GM12872 (cell line): Measurements from ENCODE around the gene ZNF581.
A peak's percentile ranks its signal among the peaks of the same experiment; 100 is the strongest.

Experiments used
- CTCF ChIP-seq: IDR thresholded peaks from 3 replicates; pipeline ENCODE4 v1.5.1; 2011; ENCODE audit warnings: low read depth, mild to moderate bottlenecking, low read length, moderate library complexity; ENCODE audit not compliant: insufficient read depth

The ZNF581 gene

GRCh38 chr19:55652311-55653128 lies 9.1 kb downstream of the ZNF581 start:
- TF ChIP-seq CTCF = no peak

GRCh38 chr19:55653651-55654322 lies 10.3 kb downstream of the ZNF581 start:
- peak; percentile 100 for TF ChIP-seq CTCF

- no peak for TF ChIP-seq CTCF
Measured at GRCh38 chr19:55654323-55654867, 10.9 kb downstream of the ZNF581 start.

GRCh38 chr19:55654868-55655647 lies 11.6 kb downstream of the ZNF581 start, which contains the start of gene U2AF2:
Gene U2AF2 (plus strand): TSS chr19:55655035. CDS start chr19:55655105, 70 bp downstream.
- no peak for TF ChIP-seq CTCF

GRCh38 chr19:55655648-55656040 lies 12.2 kb downstream of the ZNF581 start:
- TF ChIP-seq CTCF = no peak

- no peak for TF ChIP-seq CTCF
Measured at GRCh38 chr19:55656552-55656951, 13.1 kb downstream of the ZNF581 start.

- TF ChIP-seq CTCF = no peak
Measured at GRCh38 chr19:55656988-55657747, 13.7 kb downstream of the ZNF581 start.
